NCI-H69 (cell line): ENCODE data around the gene TAPBP.

Experiments
- DNase-seq: peaks from one replicate; lab custom pipeline; 2025; lab: John Stamatoyannopoulos, UW

Gene TAPBP

GRCh38 chr6:33319939-33320314 is 6.0 kb upstream of the TAPBP start:
- DNase-seq = no peak

- DNase-seq = no peak
These were observed 4.7 kb upstream of the TAPBP start for GRCh38 chr6:33318426-33319073.

- DNase-seq = peak; percentile 99
These were observed 4.0 kb upstream of the TAPBP start, which contains the start of gene ZBTB22 for GRCh38 chr6:33317669-33318425. ZBTB22 (minus strand) TSS chr6:33317744; CDS start chr6:33316916, 828 bp downstream.

- DNase-seq = no peak
These were observed 3.5 kb upstream of the TAPBP start for GRCh38 chr6:33317419-33317668.

DNA sequence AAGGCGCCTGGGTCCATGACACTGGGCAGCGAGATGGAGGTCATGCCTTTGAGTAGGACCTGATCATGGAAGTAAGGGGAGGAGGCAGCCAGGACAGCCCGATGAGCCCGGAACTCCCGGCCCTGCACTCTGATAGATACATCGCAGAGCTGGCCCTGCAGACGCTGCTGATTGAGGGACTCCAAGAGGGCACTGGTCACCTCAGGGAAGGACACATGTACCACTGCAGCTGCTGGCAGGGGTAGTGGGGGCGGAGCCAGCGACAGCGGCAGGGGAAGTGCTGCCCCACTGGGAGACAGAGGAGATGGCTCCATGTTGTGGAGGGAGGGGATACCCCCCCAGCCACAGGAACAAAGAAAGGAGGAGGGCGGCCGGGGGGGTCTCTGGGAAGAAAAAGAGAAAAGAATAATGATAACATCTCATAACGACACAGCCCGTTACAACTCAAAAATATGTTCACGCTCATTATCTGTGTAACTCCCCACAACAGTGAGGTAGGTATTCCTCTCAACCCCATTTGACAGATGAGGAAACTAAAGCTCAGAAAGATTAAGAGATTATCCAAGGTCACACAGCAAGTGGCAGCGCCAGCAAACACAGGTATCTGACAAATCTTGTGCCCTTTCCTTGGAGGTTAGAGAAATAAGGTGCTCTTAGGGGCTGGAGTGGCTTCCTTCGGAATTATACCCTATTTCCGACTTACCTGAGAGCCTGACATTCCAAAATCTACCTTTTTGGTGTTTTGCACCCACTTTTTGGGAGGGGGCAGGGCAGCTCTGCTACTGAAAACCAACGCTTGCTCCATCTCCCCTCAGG is 2.9 kb upstream of the TAPBP start:
- no peak for DNase-seq

DNA sequence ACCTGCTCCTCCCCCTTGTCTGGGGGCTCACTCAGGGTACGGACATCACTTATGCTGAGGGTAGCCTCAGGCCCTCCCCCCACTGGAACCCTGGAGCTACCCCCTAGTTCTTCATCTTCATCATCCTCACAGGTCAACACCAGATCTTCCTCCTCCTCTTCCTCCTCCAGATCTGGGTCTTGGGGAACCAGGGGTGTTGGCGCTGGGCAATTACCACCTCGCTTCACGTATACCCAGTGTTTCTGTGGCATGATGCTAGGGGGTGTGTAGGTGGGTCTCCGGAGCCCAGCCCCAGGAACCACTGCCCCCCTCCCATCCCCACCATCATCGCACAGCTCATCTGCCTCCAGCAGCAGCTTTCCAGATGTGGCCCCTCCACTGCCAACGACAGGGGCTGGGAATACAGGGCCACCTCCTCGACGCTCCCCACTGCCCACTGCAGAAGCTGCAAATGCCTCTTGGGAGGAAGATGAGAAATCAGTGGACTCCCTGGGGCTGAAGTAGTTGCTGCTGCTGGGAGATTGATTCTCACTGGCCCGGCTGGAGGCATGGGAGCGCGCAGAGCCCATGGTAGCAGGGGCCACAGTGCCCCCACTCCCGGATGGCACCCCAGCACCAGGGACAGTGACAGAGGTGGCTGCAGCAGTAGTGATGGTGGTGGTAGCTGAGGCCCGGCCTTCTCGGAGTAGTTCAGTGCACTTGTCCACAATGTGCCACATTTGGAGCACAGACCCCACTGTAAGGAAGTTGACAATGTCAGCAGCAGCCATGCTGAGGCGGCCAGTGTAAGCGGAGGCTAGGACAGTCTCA is 2.1 kb upstream of the TAPBP start:
- no peak for DNase-seq

DNA sequence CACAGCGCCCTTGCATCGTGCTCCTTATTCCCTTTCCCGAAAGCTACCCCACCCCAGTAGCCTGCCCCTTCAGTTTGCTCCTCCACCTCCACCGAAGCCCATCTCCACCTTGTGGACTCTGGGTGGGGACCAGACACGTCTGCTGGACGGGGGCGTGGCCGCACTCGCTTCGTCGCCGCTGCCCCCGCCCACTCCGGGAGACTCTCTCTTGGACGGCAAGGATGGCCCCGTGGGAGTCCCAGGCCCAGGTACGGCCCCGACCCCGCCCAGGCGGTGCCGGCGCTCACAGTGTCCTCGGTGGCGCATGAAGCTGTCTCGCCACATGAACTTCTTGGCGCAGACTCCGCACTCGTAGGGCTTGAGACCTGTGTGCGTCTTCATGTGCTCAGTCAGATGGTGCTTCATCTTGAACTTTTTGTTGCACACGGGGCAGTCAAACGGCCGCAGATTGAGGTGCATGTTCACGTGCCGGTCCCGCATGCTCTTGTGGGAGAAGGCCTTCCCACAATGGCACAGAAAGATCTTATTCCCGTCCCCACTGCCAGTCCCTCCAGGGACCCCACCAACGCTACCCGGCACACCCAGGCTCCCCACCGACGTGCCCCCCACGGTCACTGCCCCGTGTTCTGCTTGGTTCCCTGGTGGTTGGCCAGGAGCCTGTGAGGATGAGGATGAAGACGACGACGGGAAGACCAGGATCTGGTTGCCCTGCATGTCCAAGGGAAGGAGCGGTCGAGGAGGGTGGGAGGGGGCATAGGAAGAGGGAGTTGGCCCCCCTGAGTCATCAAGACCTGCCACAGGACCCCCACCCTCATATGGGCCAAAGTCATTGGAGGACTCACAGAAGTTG is 1.3 kb upstream of the TAPBP start:
- peak; percentile 35 for DNase-seq

GRCh38 chr6:33314515-33314942 is 651 bp upstream of the TAPBP start:
- peak; percentile 82 for DNase-seq

GRCh38 chr6:33313105-33313708 is 671 bp downstream of the TAPBP start:
- peak; percentile 82 for DNase-seq

- DNase-seq = peak; percentile 92
These were observed 1.3 kb downstream of the TAPBP start for GRCh38 chr6:33312361-33313104.

GRCh38 chr6:33306356-33306755 is 7.5 kb downstream of the TAPBP start:
- no peak for DNase-seq

DNA sequence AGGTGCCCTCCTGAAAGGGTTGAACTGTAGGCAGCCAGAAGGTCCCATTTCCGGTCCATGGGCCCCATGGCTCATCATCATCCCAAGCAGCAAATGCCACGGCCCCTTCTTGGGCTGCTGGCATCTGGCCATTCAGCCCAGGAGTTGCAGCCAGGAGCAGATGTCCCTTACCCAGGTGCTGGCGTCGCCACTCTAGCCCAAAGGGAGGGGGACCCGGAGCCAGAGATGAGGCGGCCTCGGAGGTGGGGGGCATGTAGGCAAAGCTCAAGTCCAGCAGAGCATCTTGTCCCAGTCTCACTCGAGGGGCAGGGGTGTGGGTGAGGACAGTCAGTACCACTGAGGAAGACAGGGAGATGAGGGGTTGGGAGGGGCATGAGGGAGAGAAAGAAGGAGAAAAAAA is 8.8 kb downstream of the TAPBP start:
- DNase-seq = no peak

DNA sequence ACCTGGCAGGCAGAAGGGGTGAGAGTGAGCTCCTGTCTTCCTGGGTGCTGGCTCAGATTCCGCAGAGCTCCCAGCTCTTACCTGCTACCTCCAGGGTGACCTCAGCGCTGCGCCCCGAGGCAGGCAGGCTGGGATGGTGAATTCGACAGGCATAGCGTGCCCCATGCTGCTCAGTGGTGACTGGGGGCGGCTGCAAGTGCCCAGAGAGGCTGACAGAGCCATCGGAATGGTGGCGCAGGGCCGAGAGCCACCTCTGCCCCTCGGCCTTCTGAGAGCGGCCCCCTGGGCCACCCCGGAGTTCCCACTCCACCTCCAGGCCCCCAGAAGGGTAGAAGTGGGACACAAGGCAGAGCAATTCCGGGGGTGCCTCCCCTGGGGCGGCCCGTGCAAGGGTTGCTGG is 9.7 kb downstream of the TAPBP start:
- DNase-seq = no peak

GRCh38 chr6:33301877-33302276 is 12.0 kb downstream of the TAPBP start:
- DNase-seq = no peak

DNA sequence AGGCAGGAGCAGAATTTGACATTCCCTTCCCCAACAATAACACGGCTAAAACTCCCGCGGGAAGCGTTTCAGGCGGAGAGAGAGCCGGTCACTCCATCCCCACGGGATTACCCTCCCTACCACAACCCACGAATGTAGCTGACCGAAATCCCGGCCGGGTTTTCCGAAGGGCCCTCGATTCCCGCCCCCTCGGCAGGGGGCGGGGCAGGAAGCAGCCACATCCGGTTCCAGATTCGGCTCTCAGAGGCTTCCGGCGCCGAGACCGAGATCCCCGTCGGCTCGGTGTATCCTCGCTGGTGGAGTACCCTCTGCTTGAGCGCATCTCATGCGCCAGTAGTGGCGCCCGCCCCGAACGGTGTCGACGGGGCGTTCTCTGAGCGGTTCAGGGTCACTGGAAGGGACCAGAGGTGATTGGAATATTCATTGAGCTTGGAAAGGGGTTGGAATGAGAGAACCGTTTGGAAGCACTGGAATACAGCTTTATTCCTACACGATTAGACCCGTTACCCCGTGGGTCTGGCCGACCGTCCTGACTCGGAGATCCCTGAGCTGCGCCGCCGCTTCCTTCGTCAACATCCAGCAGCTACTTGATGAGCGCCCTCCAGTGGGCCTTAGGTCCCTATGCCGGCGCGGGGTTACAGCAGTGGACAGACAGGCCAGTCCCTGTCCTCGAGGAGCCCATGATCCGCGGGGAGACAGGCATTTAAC is 14.5 kb downstream of the TAPBP start:
- DNase-seq = peak; percentile 98

- DNase-seq = peak; percentile 90
These were observed 15.1 kb downstream of the TAPBP start, which contains the start of gene RGL2 for GRCh38 chr6:33298773-33299236. RGL2 (minus strand) TSS chr6:33298942; CDS start chr6:33298610, 332 bp downstream.

GRCh38 chr6:33297956-33298772 is 15.7 kb downstream of the TAPBP start:
- peak; percentile 84 for DNase-seq

- DNase-seq = no peak
These were observed 16.4 kb downstream of the TAPBP start for GRCh38 chr6:33297406-33297955.
